ENCODE data around the gene PPDPF.

DNA sequence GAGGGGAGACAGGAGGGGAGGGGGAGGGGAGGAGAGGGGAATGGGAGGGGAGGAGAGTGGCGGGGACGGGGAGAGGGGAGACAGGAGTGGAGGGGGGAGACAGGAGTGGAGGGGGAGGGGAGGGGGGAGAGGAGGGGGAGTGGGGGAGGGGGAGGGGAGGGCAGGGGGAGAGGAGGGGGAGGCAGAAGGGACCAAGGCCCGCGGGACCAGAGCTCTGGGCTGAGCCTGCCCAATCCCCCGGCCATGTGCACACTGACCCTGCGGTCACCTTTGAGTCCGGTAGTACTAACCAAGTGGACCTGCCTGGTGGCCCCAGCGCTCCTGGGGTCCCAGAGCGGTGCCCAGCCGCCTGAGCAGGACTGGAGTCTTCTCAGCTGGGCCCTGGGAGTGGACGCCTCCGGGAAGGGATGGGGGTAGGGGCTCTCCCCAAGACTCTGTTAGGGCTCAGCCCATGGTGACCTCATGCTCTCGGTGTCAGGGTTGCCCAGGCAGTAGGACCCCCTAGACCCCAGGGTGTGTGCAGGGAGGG is 47.6 kb upstream of the PPDPF start:
- TF ChIP-seq, protein P1, sequence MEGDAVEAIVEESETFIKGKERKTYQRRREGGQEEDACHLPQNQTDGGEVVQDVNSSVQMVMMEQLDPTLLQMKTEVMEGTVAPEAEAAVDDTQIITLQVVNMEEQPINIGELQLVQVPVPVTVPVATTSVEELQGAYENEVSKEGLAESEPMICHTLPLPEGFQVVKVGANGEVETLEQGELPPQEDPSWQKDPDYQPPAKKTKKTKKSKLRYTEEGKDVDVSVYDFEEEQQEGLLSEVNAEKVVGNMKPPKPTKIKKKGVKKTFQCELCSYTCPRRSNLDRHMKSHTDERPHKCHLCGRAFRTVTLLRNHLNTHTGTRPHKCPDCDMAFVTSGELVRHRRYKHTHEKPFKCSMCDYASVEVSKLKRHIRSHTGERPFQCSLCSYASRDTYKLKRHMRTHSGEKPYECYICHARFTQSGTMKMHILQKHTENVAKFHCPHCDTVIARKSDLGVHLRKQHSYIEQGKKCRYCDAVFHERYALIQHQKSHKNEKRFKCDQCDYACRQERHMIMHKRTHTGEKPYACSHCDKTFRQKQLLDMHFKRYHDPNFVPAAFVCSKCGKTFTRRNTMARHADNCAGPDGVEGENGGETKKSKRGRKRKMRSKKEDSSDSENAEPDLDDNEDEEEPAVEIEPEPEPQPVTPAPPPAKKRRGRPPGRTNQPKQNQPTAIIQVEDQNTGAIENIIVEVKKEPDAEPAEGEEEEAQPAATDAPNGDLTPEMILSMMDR (conservative IDR thresholded peaks at IDR 0.05; ENCODE audit: low read depth, low read length), result no peak
- TF ChIP-seq EZH2 (IDR thresholded peaks at IDR 0.05; ENCODE audit: low read length, unreplicated experiment), result no peak
